ENCODE data around the gene RNF223. TPM values are rescaled to one million over a fixed set of nuclear protein-coding genes. Genes with fewer than 3 reads are reported as not detected.
"Not testable (repeated sequence)": the region's sequence is repeated elsewhere in the genome, so short reads cannot be mapped to it uniquely, and the experiment has no call there.

Gene RNF223
- total RNA-seq, 1 donor from 2014 or later: under 0.01 TPM

DNA sequence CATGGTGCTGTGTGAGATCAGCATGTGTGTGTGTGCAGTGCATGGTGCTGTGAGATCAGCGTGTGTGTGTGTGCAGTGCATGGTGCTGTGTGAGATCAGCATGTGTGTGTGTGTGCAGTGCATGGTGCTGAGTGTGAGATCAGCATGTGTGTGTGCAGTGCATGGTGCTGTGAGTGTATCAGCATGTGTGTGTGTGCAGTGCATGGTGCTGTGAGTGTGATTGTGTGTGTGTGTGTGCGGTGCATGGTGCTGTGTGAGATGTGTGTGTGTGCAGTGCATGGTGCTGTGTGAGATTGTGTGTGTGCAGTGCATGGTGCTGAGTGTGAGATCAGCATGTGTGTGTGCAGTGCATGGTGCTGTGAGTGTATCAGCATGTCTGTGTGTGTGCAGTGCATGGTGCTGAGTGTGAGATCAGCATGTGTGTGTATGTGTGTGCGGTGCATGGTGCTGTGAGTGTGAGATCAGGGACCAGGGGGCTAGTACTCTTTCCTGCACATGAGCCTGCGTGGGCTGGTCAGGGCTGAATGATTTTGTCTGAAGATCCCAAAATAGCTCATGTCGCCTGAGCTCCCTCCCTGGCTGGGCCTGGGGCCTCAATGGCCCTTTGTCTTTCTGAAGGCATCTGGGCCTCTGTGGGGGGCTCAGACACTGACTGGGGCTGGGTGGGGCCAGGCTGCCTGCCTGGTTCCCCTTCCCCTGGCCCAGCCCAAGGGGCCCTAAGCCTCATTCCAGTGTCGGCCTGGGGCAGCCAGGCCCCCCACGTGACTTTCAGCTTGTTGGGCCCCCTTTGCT is 43.0 kb downstream of the RNF223 start:
- not testable (repeated sequence) for DNase-seq (ENCODE audit: low read depth in 2 of 2)

DNA sequence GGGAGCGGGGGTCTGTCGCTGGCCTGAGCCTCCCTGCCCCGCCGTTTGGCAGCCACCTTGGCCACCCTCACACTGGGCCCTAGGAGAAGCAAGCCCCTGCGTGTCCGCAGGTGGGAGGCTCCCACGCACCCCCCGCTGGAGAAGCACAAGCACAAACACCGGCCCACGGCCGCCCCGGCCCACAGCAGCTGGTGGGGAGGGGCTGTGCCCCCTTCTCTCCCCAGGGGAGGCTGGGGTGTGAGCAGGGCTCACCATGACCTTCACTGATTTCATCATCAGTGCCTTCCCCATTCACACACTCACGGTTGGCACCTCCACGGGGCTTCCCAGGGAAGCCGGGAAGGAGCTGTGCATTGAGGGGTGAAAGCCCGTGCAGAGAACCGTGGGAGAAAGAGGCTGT is 46.3 kb downstream of the RNF223 start:
- DNase-seq (ENCODE audit: low read depth in 2 of 2): no peak

DNA sequence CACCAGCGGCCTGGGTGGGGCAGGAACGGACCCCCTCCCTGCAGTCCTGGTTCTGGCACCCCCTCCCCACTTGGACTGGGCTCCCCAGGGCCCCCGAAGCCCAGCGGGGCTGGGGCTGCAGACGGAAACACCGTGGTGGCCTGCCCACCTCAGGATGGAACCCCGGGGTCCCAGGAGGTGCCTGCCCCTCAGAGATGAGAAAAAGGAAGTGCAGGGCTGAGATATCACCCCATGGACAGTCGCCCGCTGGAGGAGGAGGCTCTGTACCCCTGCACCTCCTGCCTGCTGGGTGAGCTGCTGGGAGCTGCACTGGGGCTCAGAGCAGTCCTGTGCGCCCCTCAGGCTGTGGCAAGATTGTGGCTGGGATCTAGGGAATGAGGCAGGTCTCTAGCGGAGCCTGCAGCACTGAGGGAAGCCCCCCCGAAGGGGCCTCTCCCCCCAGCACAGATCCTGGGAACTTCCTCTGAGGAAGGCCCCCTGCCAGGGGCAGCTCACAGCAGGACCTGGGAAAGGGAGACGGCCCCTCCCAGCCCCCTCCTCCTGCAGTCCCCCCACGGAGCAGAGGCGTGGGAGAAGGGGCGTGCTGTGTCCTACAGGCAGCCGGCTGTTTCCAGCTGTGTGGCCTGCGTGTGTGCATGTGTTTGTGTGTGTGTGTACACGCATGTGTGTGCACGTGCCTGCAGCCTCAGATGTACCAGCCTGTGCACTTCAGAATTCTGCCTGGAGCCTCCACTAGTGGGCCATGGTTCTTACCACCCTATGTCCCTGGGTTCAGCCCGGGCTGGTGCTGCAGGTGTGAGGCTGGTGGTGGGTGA is 47.3 kb downstream of the RNF223 start:
- no peak for DNase-seq (ENCODE audit: low read depth in 2 of 2)

DNA sequence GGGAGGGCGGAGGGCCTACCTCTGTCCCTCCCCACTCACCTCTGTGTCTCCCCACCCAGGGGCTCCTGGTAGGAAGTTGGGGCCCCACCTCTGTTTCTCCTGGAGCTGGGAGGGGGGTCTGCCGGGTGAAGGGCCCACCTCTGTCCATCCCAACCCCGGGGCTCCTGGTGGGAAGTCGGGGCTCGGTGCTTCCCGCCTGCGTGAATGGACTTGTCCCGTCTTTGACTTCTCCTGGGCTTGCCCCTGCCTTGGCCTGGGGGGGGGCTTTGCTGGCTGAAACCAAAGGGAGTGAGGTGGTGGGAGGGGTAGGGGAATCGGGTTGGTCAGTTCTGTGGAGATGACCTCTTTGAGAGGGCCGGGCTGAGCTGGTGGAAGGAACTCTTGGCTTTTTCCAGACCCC is 48.4 kb downstream of the RNF223 start:
- DNase-seq (ENCODE audit: low read depth in 2 of 2): no peak

DNA sequence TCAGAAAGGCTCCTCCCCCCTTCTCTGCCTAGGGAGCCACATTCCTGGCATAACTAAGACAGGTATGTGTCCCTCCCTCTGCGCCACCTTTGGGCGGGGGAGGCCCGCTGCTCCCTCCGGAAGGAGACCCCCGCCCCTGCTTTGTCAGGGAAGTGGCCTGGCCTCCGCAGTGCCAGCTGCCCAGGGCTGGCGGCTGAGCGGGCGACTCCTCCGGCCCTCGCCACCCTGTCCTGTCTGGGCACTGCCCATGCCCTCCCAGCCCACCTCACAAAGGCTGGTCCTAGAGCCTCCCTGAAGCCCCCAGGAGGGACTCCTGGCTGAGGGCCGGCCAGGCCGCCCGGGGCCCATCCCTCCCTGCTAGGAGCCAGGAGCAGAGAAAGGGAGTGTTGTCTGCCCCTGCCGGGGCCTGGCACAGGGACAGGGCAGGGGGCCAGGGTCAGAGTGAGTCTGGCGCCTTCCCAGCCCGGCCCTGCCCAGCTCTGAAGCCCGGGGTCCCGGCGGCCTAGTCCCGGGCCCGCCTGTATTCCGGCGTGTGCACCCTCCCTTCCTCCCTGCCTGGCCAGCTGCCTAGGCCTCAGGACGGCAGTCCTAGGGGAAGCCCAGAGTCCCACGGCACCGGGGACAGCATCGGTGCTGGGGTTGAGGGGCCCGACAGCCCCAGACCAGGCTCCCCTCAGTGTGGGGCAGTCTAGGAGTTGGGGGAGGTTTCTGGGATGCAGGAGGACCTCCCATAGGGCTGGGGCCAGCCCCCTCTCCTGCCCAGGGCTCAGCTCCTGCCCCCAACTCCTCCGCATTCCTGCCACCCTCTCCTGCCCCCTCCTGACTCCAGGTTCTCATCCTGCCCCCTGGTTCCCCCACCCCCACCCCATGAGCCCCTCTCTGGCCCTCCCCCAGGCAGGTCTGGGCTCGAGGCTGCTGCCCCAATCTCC is 49.1 kb downstream of the RNF223 start:
- DNase-seq (ENCODE audit: low read depth in 2 of 2): peak in 1 of 2 donors; percentile 41

DNA sequence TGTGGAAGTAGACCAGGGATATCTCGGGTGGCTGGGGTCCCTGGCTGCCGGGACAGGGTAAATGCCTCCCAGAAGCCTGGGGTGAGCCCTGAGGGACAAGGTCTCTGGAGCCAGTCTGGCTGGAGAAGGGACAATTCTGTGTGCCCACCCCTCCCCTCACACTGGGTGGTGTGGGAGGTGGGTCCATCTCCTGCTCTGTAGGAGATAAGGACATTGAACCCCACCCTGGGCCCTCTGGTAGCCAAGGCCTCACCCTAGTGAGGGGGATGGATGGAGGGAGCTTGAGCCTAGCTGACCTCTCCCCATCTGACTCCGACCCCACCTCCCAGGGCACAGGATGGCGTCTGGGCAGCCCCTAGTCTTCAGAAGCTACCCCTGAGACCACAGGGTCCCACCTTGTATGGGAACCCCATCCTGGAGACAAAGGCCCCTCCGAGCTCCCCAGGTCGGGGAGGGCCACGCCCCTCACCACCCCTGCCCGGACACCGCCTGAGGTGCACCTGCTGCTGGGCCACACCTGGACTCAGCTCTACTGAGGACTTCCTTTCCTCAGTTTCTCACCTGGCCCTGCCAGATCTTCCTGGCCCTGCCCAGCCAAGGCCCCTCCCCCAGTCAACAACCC is 49.8 kb downstream of the RNF223 start:
- no peak for DNase-seq (ENCODE audit: low read depth in 2 of 2)

DNA sequence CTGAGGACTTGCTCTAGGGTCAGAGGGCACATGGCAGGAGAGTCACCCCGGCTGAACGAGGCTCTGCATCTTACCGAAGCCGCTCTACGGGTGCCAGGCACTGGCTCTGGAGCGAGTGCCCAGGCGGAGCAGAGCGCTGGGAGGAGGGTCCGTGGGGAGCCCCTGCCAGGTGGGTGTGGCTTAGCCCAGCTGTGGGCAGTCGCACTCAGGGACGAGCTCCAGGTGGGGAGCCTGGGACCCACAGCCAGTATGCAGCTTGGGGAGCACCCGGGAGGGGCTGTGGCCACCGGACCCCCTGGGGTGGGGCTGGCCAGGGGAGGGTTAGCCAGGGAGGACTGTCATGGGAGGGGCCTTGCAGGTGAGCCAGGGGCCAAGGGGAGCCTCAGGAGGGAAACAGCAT is 50.4 kb downstream of the RNF223 start:
- no peak for DNase-seq (ENCODE audit: low read depth in 2 of 2)

DNA sequence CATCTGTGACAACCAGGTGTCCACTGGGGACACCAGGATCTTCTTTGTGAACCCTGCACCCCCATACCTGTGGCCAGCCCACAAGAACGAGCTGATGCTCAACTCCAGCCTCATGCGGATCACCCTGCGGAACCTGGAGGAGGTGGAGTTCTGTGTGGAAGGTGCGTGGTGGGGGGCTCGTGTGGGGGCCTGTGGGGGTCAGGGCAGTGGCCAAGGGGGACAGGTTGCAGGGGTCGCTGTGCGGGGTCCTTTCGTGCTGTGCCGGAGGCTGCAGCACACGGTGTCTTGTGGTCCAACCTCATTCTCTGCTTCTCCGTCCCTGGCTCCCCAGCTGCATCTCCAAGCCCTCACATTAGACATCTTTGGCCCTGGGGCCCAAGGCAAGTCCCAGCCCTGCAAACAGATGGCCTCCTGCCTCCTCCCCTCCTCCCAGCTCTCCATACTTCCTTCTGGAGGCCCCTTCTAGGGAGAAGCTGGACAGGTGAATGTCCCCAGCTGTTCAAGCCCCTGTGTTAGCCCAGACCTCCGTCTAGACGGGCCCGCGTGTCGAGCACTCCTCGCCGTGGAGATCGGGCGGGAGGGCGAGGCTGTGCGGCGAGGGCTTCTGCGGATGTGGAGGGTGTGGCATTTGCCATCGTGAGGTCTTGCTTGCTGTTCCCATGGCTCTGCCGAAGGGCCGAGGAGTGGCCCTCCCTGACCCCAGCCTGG is 51.6 kb downstream of the RNF223 start:
- no peak for DNase-seq (ENCODE audit: low read depth in 2 of 2)

DNA sequence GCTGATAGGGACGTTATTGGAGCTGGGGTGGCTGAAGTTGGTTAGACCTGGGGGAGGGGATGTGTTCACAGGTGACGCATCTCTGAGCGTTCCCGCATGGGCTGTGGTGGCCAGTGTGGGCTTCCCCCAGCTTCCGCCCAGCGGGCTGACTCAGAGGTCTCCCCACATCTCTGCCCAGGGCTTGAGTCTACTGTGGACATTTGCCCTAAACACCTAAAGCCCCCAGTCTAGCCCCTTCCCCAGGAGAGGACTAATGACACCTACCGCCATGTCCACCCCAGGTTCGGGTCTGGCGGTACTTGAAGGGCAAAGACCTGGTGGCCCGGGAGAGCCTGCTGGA is 52.2 kb downstream of the RNF223 start:
- peak in 1 of 2 donors; percentile 48 for DNase-seq (ENCODE audit: low read depth in 2 of 2)

DNA sequence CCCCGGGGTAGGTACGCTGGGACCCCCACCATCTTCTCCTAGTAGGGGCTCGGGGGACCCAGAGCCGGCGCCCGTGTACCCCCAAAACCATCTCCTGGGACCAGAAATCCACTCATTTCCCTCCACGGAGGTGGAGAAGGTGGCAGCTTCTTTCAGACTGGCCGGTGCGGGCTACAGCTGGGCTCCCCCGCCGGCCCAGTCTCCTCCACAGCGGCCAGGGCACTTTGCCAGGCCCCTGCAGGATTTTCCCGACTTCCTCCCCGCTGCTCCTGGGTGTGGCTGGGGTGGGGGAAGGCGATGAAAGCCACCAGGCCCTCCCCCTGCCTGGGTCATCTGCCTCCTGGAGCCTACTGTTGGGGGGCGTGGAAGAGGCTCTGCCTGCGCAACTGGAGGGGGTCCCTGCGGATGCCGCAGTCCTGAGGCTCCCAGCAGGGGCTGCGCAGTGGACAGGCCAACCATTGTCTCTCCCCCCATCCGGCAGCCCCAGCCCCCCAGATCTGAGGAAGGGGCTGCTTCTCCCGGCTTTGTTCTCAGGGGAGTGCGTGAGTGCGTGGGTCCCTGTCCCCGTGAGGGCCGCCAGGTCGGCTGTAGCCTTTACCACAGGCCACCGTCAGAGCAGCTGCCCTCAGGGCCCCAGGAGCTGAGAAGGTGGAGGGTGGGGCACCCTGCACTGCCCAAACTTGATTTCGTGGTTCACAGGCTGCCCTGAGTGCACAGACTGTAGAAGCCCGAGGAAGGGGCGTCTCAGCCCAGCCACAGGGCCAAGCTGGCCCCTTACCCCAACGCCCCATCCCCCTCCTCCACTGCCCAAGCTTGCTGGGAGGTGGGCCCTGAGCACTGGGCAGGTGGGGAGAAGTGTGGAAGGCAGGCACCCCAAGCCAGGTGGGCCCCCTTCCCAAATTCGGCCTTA is 52.8 kb downstream of the RNF223 start:
- DNase-seq (ENCODE audit: low read depth in 2 of 2): peak in 1 of 2 donors; percentile 70

Other genes with a start within 250 kb of the RNF223 start
- gene SAMD11, start 150.4 kb downstream of the RNF223 start, total RNA-seq: under 0.01 and 0.13 TPM in 2 replicates
- 59.4 and 67.9 TPM in 2 replicates for gene NOC2L, start 115.0 kb downstream of the RNF223 start, total RNA-seq
- gene KLHL17, start 113.7 kb downstream of the RNF223 start, total RNA-seq: 2.6 and 5.2 TPM in 2 replicates
- gene PLEKHN1, start 107.8 kb downstream of the RNF223 start, total RNA-seq: 0.38 and 0.51 TPM in 2 replicates
- gene PERM1, start 92.2 kb downstream of the RNF223 start, total RNA-seq: not detected in 2 replicates
- 29.0 and 54.1 TPM in 2 replicates for gene HES4, start 74.2 kb downstream of the RNF223 start, total RNA-seq
- 92.3 and 112 TPM in 2 replicates for gene ISG15, start 60.8 kb downstream of the RNF223 start, total RNA-seq
- 49.3 and 77.5 TPM in 2 replicates for gene AGRN, start 54.2 kb downstream of the RNF223 start, total RNA-seq
- 5.0 and 9.1 TPM in 2 replicates for gene C1orf159, start 41.8 kb upstream of the RNF223 start, total RNA-seq
- not detected in 2 replicates for gene TTLL10, start 99.6 kb upstream of the RNF223 start, total RNA-seq
- gene TNFRSF18, start 132.3 kb upstream of the RNF223 start, total RNA-seq: 0.26 and 0.51 TPM in 2 replicates
- gene TNFRSF4, start 139.8 kb upstream of the RNF223 start, total RNA-seq: 1.5 and 3.7 TPM in 2 replicates
- 70.0 and 104 TPM in 2 replicates for gene SDF4, start 157.7 kb upstream of the RNF223 start, total RNA-seq
- 16.8 and 32.7 TPM in 2 replicates for gene B3GALT6, start 157.9 kb upstream of the RNF223 start, total RNA-seq
- gene C1QTNF12, start 172.4 kb upstream of the RNF223 start, total RNA-seq: 0.25 and 0.51 TPM in 2 replicates
- gene UBE2J2, start 199.5 kb upstream of the RNF223 start, total RNA-seq: 30.0 and 42.0 TPM in 2 replicates
- 0.13 and 0.38 TPM in 2 replicates for gene SCNN1D, start 206.1 kb upstream of the RNF223 start, total RNA-seq
- gene ACAP3, start 233.6 kb upstream of the RNF223 start, total RNA-seq: 11.8 and 19.5 TPM in 2 replicates
- 9.8 and 13.5 TPM in 2 replicates for gene PUSL1, start 234.3 kb upstream of the RNF223 start, total RNA-seq